ENCODE data around the gene SOCS7. TPM values are rescaled to one million over a fixed set of nuclear protein-coding genes. Genes with fewer than 3 reads are reported as not detected.

SOCS7 gene
- total RNA-seq, 2 donors from 2014 or later = 11.4 to 15.3 TPM

- Histone ChIP-seq H3K9me3 (no peaks in the 10 kb centered on the region), H3K27ac (no peak overlapping the region), H3K9ac (ENCODE audit: low read depth in 2 of 2, low read length in 2 of 2) (no peak overlapping the region), H3K4me1 (no peaks in the 10 kb centered on the region), H3K36me3 (no peaks in the 10 kb centered on the region), H3K4me3 (no peak overlapping the region), H3K27me3 (peaks cover 29% of the 10 kb centered on the region)
- intact Hi-C loops (cut with DNase I) = loop anchor here (5.0 kb wide), 1 partner anchor 62 kb away; no protein-coding TSS in a partner anchor
- no peak for DNase-seq
- no peak for TF ChIP-seq CTCF (IDR thresholded peaks at IDR 0.05)
These were observed 68.9 kb downstream of the SOCS7 start for GRCh38 chr17:38420518-38420917.

GRCh38 chr17:38421171-38421841 lies 69.7 kb downstream of the SOCS7 start:
- Histone ChIP-seq H3K4me1 (no peaks in the 10 kb centered on the region), H3K4me3 (no peak overlapping the region)
- intact Hi-C loops (cut with DNase I) = loop anchor here (5.0 kb wide), 1 partner anchor 61 kb away; no protein-coding TSS in a partner anchor

GRCh38 chr17:38421871-38422827 lies 70.5 kb downstream of the SOCS7 start:
- peaks cover 29% of the 10 kb centered on the region for H3K27me3 ChIP-seq
- H3K4me1 ChIP-seq = no peaks in the 10 kb centered on the region
- no peak for DNase-seq
- no peak overlapping the region for H3K27ac ChIP-seq
- H3K9me3 ChIP-seq = no peaks in the 10 kb centered on the region
- H3K36me3 ChIP-seq = no peaks in the 10 kb centered on the region
- H3K9ac ChIP-seq (ENCODE audit: low read depth in 2 of 2, low read length in 2 of 2) = no peak overlapping the region
- intact Hi-C loops (cut with DNase I) = loop anchor here (5.0 kb wide), 1 partner anchor 60 kb away; no protein-coding TSS in a partner anchor
- H3K4me3 ChIP-seq = no peak overlapping the region
- no peak for TF ChIP-seq CTCF (IDR thresholded peaks at IDR 0.05)

More at GRCh38 chr17:38421171-38421841, 69.7 kb downstream of the SOCS7 start:
- DNase-seq = no peak
- no peaks in the 10 kb centered on the region for H3K9me3 ChIP-seq
- no peak overlapping the region for H3K9ac ChIP-seq (ENCODE audit: low read depth in 2 of 2, low read length in 2 of 2)
- no peak for TF ChIP-seq CTCF (IDR thresholded peaks at IDR 0.05)
- H3K27ac ChIP-seq = no peak overlapping the region
- H3K27me3 ChIP-seq = peaks cover 29% of the 10 kb centered on the region
- H3K36me3 ChIP-seq = no peaks in the 10 kb centered on the region

GRCh38 chr17:38424297-38424972 lies 72.8 kb downstream of the SOCS7 start:
- Histone ChIP-seq H3K4me1 (peaks cover 4% of the 10 kb centered on the region), H3K27me3 (peaks cover 14% of the 10 kb centered on the region), H3K9me3 (no peaks in the 10 kb centered on the region), H3K9ac (ENCODE audit: low read depth in 2 of 2, low read length in 2 of 2) (no peak overlapping the region), H3K27ac (no peak overlapping the region), H3K4me3 (no peak overlapping the region), H3K36me3 (no peaks in the 10 kb centered on the region)
- intact Hi-C loops (cut with DNase I) = loop anchor here (5.0 kb wide), 1 partner anchor 58 kb away; no protein-coding TSS in a partner anchor
- TF ChIP-seq CTCF (IDR thresholded peaks at IDR 0.05) = no peak
- no peak for DNase-seq

- Histone ChIP-seq H3K27ac (no peak overlapping the region), H3K4me3 (no peak overlapping the region), H3K9me3 (no peaks in the 10 kb centered on the region), H3K4me1 (peaks cover 4% of the 10 kb centered on the region), H3K9ac (ENCODE audit: low read depth in 2 of 2, low read length in 2 of 2) (no peak overlapping the region), H3K36me3 (no peaks in the 10 kb centered on the region), H3K27me3 (peaks cover 10% of the 10 kb centered on the region)
- intact Hi-C loops (cut with DNase I) = no loop called here
- no peak for DNase-seq
- no peak for TF ChIP-seq CTCF (IDR thresholded peaks at IDR 0.05)
These were observed 73.4 kb downstream of the SOCS7 start for GRCh38 chr17:38425031-38425430.

All from colonic mucosa (tissue), 4 donors.